HG02763 (cell line): ENCODE results near the gene PTPN2.

Experiments used
- ATAC-seq: cut with Tn5 transposase; IDR thresholded peaks from one replicate; pipeline ENCODE4 v1.9.1; 2021; ENCODE audit warnings: mild to moderate bottlenecking, moderate library complexity; ENCODE audit not compliant: unreplicated experiment

PTPN2 gene

GRCh38 chr18:12860530-12860929 is 23.5 kb downstream of the PTPN2 start:
- ATAC-seq = no peak

- no peak for ATAC-seq
Observed at GRCh38 chr18:12858991-12859390, 25.0 kb downstream of the PTPN2 start.

- ATAC-seq = no peak
Observed at GRCh38 chr18:12857991-12858544, 26.0 kb downstream of the PTPN2 start.

GRCh38 chr18:12857215-12857905 is 26.7 kb downstream of the PTPN2 start:
- ATAC-seq = no peak

GRCh38 chr18:12855916-12856315 is 28.1 kb downstream of the PTPN2 start:
- no peak for ATAC-seq

GRCh38 chr18:12852566-12853315 is 31.3 kb downstream of the PTPN2 start:
- no peak for ATAC-seq

GRCh38 chr18:12851716-12852115 is 32.3 kb downstream of the PTPN2 start:
- no peak for ATAC-seq

GRCh38 chr18:12849548-12849947 is 34.5 kb downstream of the PTPN2 start:
- no peak for ATAC-seq

GRCh38 chr18:12848405-12848804 is 35.6 kb downstream of the PTPN2 start:
- ATAC-seq = no peak

GRCh38 chr18:12844391-12844790 is 39.6 kb downstream of the PTPN2 start:
- ATAC-seq = no peak

- no peak for ATAC-seq
Observed at GRCh38 chr18:12843420-12844350, 40.4 kb downstream of the PTPN2 start.

GRCh38 chr18:12842459-12843380 is 41.3 kb downstream of the PTPN2 start:
- no peak for ATAC-seq

- no peak for ATAC-seq
Observed at GRCh38 chr18:12841070-12841469, 43.0 kb downstream of the PTPN2 start.

GRCh38 chr18:12840382-12840781 is 43.7 kb downstream of the PTPN2 start:
- no peak for ATAC-seq

GRCh38 chr18:12839526-12840196 is 44.4 kb downstream of the PTPN2 start:
- peak; percentile 73 for ATAC-seq

GRCh38 chr18:12839057-12839525 is 44.9 kb downstream of the PTPN2 start:
- ATAC-seq = peak; percentile 21

GRCh38 chr18:12838178-12838634 is 45.8 kb downstream of the PTPN2 start:
- no peak for ATAC-seq

GRCh38 chr18:12837747-12838146 is 46.3 kb downstream of the PTPN2 start:
- no peak for ATAC-seq

GRCh38 chr18:12836551-12836950 is 47.5 kb downstream of the PTPN2 start:
- ATAC-seq = no peak
